RWPE1 (cell line): Measurements from ENCODE around the gene PAXX.

Experiments
- CTCF ChIA-PET: fragments of 350-600 bp; sonication (Branson Sonifier 250); formaldehyde crosslinking; extraction: SDS; loops from one replicate; lab custom pipeline; 2021; lab: Yijun Ruan, JAX
- POLR2A ChIA-PET: fragments of 400-600 bp; formaldehyde crosslinking; extraction: SDS; loops from one replicate; lab custom pipeline; 2020; ENCODE audit warnings: antibody characterized with exemption; ENCODE audit not compliant: low non-redundant PET; lab: Yijun Ruan, JAX
- DNase-seq: peaks from one replicate; pipeline ENCODE4 v3.0.0; 2012; ENCODE audit warnings: low spot score
- H3K27ac ChIP-seq: fragments of 450-650 bp; 2 replicates; pipeline ENCODE4 v1.5.1; 2017
- CTCF ChIP-seq: fragments of 450-650 bp; conservative IDR thresholded peaks from 2 replicates; pipeline ENCODE4 v1.5.1; 2017; ENCODE audit warnings: low read depth, mild to moderate bottlenecking

Gene PAXX

DNA sequence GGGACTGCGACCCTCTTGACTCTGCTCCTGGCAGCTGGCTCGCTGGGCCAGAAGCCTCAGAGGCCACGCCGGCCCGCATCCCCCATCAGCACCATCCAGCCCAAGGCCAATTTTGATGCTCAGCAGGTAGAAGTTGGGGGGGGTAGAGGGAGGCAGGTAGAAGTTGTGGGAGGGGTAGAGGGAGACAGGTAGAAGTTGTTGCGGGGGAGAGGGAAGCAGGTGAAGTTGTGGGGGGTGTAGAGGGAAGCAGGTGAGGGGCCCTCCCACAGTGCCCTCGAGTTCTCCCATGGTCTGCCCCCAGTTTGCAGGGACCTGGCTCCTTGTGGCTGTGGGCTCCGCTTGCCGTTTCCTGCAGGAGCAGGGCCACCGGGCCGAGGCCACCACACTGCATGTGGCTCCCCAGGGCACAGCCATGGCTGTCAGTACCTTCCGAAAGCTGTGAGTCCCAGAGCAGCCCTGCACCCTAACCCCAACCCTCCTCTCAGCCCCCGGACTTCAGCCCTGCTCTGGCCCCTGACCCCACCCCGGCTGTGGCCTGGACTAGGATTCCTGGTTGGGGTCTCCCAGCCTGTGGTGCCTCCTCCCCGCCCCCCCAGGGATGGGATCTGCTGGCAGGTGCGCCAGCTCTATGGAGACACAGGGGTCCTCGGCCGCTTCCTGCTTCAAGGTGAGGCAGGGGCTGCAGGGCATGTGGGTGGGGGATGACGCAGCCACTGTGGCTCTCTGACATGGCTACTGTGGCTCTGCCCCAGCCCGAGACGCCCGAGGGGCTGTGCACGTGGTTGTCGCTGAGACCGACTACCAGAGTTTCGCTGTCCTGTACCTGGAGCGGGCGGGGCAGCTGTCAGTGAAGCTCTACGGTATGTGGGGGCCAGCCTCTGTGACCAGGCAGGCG is 46.6 kb upstream of the PAXX start:
- TF ChIP-seq CTCF = no peak
- POLR2A ChIA-PET = interaction anchor here (0.8 kb wide), 1 partner anchor 47 kb away, joined by 3 read pairs; the partner anchor contains the start of gene PAXX

DNA sequence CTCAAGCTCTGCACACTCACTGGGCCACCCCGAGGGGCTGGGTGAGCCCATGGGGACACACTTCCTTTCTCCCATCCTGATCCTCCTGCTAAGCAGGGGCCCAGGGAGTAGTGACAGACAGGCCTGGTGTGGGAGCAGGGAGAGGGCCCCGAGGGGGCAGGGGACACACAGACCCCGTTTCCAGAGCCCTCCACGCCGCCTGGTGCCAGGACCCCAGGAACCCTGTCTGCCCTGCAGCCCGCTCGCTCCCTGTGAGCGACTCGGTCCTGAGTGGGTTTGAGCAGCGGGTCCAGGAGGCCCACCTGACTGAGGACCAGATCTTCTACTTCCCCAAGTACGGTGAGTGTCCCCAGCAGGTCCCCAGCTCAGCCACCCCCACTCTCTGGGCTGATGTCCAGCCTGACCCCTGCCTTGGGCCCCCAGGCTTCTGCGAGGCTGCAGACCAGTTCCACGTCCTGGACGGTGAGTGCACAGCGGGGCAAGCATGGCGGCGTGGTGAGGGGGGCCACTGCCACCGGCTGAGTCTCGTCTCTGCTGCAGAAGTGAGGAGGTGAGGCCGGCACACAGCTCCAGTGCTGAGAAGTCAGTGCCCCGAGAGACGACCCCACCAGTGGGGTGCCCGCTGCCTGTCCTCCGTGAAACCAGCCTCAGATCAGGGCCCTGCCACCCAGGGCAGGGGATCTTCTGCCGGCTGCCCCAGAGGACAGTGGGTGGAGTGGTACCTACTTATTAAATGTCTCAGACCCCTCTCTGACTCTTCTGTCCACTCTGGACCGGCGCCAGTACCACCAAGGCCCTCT is 45.8 kb upstream of the PAXX start:
- ChIA-PET CTCF (interaction anchor here (0.6 to 5.9 kb wide), 6 partner anchors 50 to 156 kb away, joined by 3 to 97 read pairs (median 6); partner anchors contain the start of gene CLIC3), POLR2A (interaction anchor here (0.8 kb wide), 1 partner anchor 46 kb away, joined by 3 read pairs; the partner anchor contains the start of gene PAXX)
- DNase-seq = no peak
- H3K27ac ChIP-seq = peak overlapping the region; percentile 89
- no peak for TF ChIP-seq CTCF

More for the DNA sequence above, 46.6 kb upstream of the PAXX start:
- CTCF ChIA-PET = interaction anchor here (0.8 to 5.9 kb wide), 3 partner anchors 51 to 91 kb away, joined by 3 to 97 read pairs (median 4); partner anchors contain the start of gene CLIC3
- DNase-seq = no peak
- H3K27ac ChIP-seq = peak overlapping the region; percentile 89

GRCh38 chr9:136947028-136947891 is 45.0 kb upstream of the PAXX start:
- no peak for DNase-seq
- TF ChIP-seq CTCF = no peak
- H3K27ac ChIP-seq = peak overlapping the region; percentile 89
- ChIA-PET CTCF (interaction anchor here (0.6 to 5.9 kb wide), 14 partner anchors 8 to 830 kb away, joined by 3 to 97 read pairs (median 4); partner anchors contain the start of genes NPDC1 and PAXX), POLR2A (interaction anchor here (0.6 to 1.4 kb wide), 2 partner anchors 23 to 88 kb away, joined by 3 to 9 read pairs; no protein-coding TSS in a partner anchor)

GRCh38 chr9:136947955-136948510 is 44.2 kb upstream of the PAXX start:
- peak overlapping the region; percentile 89 for H3K27ac ChIP-seq
- CTCF ChIA-PET = interaction anchor here (0.6 to 5.9 kb wide), 15 partner anchors 9 to 839 kb away, joined by 3 to 97 read pairs (median 4); partner anchors contain the start of genes NPDC1 and PAXX
- POLR2A ChIA-PET = interaction anchor here (0.5 to 1.4 kb wide), 3 partner anchors 44 to 116 kb away, joined by 3 to 9 read pairs (median 3); partner anchors contain the start of gene PAXX
- peak; percentile 37 for DNase-seq
- TF ChIP-seq CTCF = peak; percentile 86

- ChIA-PET POLR2A (interaction anchor here (0.7 to 1.0 kb wide), 3 partner anchors 43 to 86 kb away, joined by 3 to 8 read pairs (median 8); partner anchors contain the start of gene PAXX), CTCF (interaction anchor here (0.6 to 3.0 kb wide), 5 partner anchors 51 to 191 kb away, joined by 3 to 20 read pairs (median 4); partner anchors contain the start of genes AJM1 and LCN8)
- DNase-seq = no peak
- no peak for TF ChIP-seq CTCF
- peak overlapping the region; percentile 89 for H3K27ac ChIP-seq
These were observed 42.9 kb upstream of the PAXX start for GRCh38 chr9:136949239-136949816.
